A549 (cell line): ENCODE results near the gene PCGF5. TPM values are rescaled to one million over a fixed set of nuclear protein-coding genes. Genes with fewer than 3 reads are reported as not detected.
A peak's percentile ranks its signal among the peaks of the same experiment; 100 is the strongest.

ENCODE experiments used
- ATAC-seq, 2 experiments: fragments of 200-7000 bp in 1 of 2; fragments of >200 bp in 1 of 2; cut with Nextera tagmentation in 1 of 2; cut with Tn5 transposase in 1 of 2; 3 replicates each; pipeline versions ENCODE4 v1.8.0 to v1.9.1; 2018 to 2020; ENCODE audit warnings: mild to moderate bottlenecking in 1 of 2, moderate library complexity in 1 of 2
- CTCF ChIA-PET: fragments of 300-600 bp; sonication (Branson Sonifier 250); formaldehyde crosslinking; extraction: SDS; loops from one replicate; lab custom pipeline; 2021; ENCODE audit warnings: antibody characterized with exemption, inconsistent platforms; lab: Yijun Ruan, JAX
- POLR2A ChIA-PET: fragments of 350-600 bp; formaldehyde crosslinking; extraction: SDS; loops from one replicate; lab custom pipeline; 2021; ENCODE audit warnings: antibody characterized with exemption, inconsistent platforms; lab: Yijun Ruan, JAX
- DNase-seq, 2 experiments: peaks; one replicate each; pipeline versions ENCODE4 v3.0.0 to v3.0.0-alpha.2; 2011 to 2016; ENCODE audit warnings: low read depth in 1 of 2, low spot score in 1 of 2
- FAIRE-seq: peaks from 2 replicates; lab custom pipeline; 2011; peaks lifted over from hg19 to GRCh38; lab: Jason Lieb, UNC
- H3K27ac ChIP-seq, 2 experiments: fragments of >200 bp; sonication (Bioruptor Twin); formaldehyde crosslinking; 3 replicates each; pipeline ENCODE4 v1.5.1; 2016 to 2017
- H3K4me1 ChIP-seq: fragments of >200 bp; sonication (Bioruptor Twin); formaldehyde crosslinking; 3 replicates; pipeline ENCODE4 v1.6.1; 2016
- H3K4me2 ChIP-seq: fragments of >200 bp; sonication (Bioruptor Twin); formaldehyde crosslinking; 3 replicates; pipeline ENCODE4 v1.6.1; 2016
- H3K4me3 ChIP-seq: fragments of >200 bp; sonication (Bioruptor Twin); formaldehyde crosslinking; 3 replicates; pipeline ENCODE4 v1.5.1; 2016
- H3K9me3 ChIP-seq: fragments of >200 bp; sonication (Bioruptor Twin); formaldehyde crosslinking; 3 replicates; pipeline ENCODE4 v1.6.1; 2016
- CBX8 ChIP-seq: fragments of 200-600 bp; sonication (generic); IDR thresholded peaks from 2 replicates; pipeline ENCODE4 v1.6.1; 2016
- CEBPB ChIP-seq, 2 experiments: fragments of >200 bp in 1 of 2; sonication (Bioruptor Twin) in 1 of 2; formaldehyde crosslinking in 1 of 2; IDR thresholded peaks; 2 replicates each; pipeline ENCODE4 v1.6.1; 2012 to 2016
- CHD2 ChIP-seq: fragments of 150-350 bp; IDR thresholded peaks from 2 replicates; pipeline ENCODE4 v1.6.1; 2014; ENCODE audit warnings: low read length; ENCODE audit not compliant: partially characterized antibody
- EHF ChIP-seq: fragments of 250-450 bp; sonication (Bioruptor Pico); IDR thresholded peaks from 2 replicates; pipeline ENCODE4 v1.5.0; 2020; ENCODE audit warnings: mild to moderate bottlenecking
- FOSB ChIP-seq: fragments of 250-450 bp; sonication (Bioruptor Pico); IDR thresholded peaks from 2 replicates; pipeline ENCODE4 v1.5.0; 2020; ENCODE audit warnings: mild to moderate bottlenecking, moderate library complexity
- FOXS1 ChIP-seq: fragments of 250-450 bp; sonication (Bioruptor Pico); IDR thresholded peaks from 2 replicates; pipeline ENCODE4 v1.5.0; 2020; ENCODE audit warnings: mild to moderate bottlenecking, moderate library complexity
- GATA3 ChIP-seq: IDR thresholded peaks from 2 replicates; pipeline ENCODE4 v1.6.1; 2012; ENCODE audit warnings: borderline replicate concordance
- HDAC2 ChIP-seq: fragments of 200-600 bp; sonication (generic); IDR thresholded peaks from 2 replicates; pipeline ENCODE4 v1.6.1; 2016
- HOXB5 ChIP-seq: fragments of 250-450 bp; sonication (Bioruptor Pico); IDR thresholded peaks from 2 replicates; pipeline ENCODE4 v1.5.0; 2020; ENCODE audit warnings: mild to moderate bottlenecking, moderate library complexity
- KDM1A ChIP-seq: fragments of 200-600 bp; sonication (generic); IDR thresholded peaks from 2 replicates; pipeline ENCODE4 v1.6.1; 2016; ENCODE audit warnings: low read depth, mild to moderate bottlenecking
- NFE2L2 ChIP-seq: fragments of 150-350 bp; conservative IDR thresholded peaks from 2 replicates; pipeline ENCODE4 v1.6.1; 2014; ENCODE audit warnings: low read length
- PHF8 ChIP-seq: fragments of 200-600 bp; sonication (generic); IDR thresholded peaks from 2 replicates; pipeline ENCODE4 v1.6.1; 2016; ENCODE audit warnings: low read depth, mild to moderate bottlenecking, antibody characterized with exemption, moderate library complexity, borderline replicate concordance
- POLR2A ChIP-seq: IDR thresholded peaks from 2 replicates; pipeline ENCODE4 v1.6.1; 2012; ENCODE audit warnings: mild to moderate bottlenecking, low read length
- POLR2AphosphoS2 ChIP-seq: conservative IDR thresholded peaks from 2 replicates; pipeline ENCODE4 v1.6.1; 2012; ENCODE audit warnings: low read length, improper control_type of control experiment, inconsistent platforms
- RAD21 ChIP-seq, 2 experiments: fragments of >200 bp in 1 of 2; sonication (Bioruptor Twin) in 1 of 2; formaldehyde crosslinking in 1 of 2; IDR thresholded peaks in 1 of 2; conservative IDR thresholded peaks in 1 of 2; 2 replicates in 1 of 2; 3 replicates in 1 of 2; pipeline ENCODE4 v1.6.1; 2012 to 2018; ENCODE audit warnings: inconsistent platforms in 1 of 2
- RARB ChIP-seq: fragments of 250-450 bp; sonication (Bioruptor Pico); IDR thresholded peaks from 2 replicates; pipeline ENCODE4 v1.8.0; 2021; ENCODE audit warnings: mild to moderate bottlenecking, moderate library complexity
- RFX5 ChIP-seq: fragments of 450-650 bp; IDR thresholded peaks from 2 replicates; pipeline ENCODE4 v1.7.1; 2014; ENCODE audit warnings: antibody characterized with exemption, mild to moderate bottlenecking, moderate library complexity
- TFCP2L1 ChIP-seq: fragments of 250-450 bp; sonication (Bioruptor Pico); IDR thresholded peaks from 2 replicates; pipeline ENCODE4 v1.5.0; 2021; ENCODE audit warnings: mild to moderate bottlenecking
- ZC3H11A ChIP-seq: fragments of 450-650 bp; IDR thresholded peaks from 2 replicates; pipeline ENCODE4 v1.6.1; 2014; ENCODE audit warnings: antibody characterized with exemption, mild to moderate bottlenecking
- ZFP36 ChIP-seq: fragments of 450-650 bp; IDR thresholded peaks from 2 replicates; pipeline ENCODE4 v1.6.1; 2014; ENCODE audit warnings: borderline replicate concordance; ENCODE audit not compliant: partially characterized antibody
- ZSCAN20 ChIP-seq: fragments of 250-450 bp; sonication (Bioruptor Pico); IDR thresholded peaks from 2 replicates; pipeline ENCODE4 v1.8.0; 2022; ENCODE audit warnings: mild to moderate bottlenecking, moderate library complexity
- WGBS: methylation state at CpG from one replicate; pipeline ENCODE4 v1.1.6; 2017; ENCODE audit errors: missing lambda C conversion rate; 5-methylcytosine and 5-hydroxymethylcytosine counted together
- polyA plus RNA-seq, 4 experiments: library from polyadenylated mRNA; depleted of rRNA in 3 of 4; stranded (reverse); fragments of >200 nt; fragmentation: RNase III in 1 of 4; extraction: RNeasy Plus Mini Kit Qiagen cat#74134 plus additional on column Dnase treatment in 1 of 4; gene quantifications; 2 replicates in 3 of 4; 3 replicates in 1 of 4; pipeline ENCODE4 v1.2.3, GENCODE V29; 2011 to 2017
- TF ChIP-seq, protein P1 (sequence below): fragments of >200 bp; sonication (Bioruptor Twin); formaldehyde crosslinking; IDR thresholded peaks from 3 replicates; pipeline ENCODE4 v1.5.1; 2016
- TF ChIP-seq, protein P2 (sequence below): fragments of >200 bp; sonication (Bioruptor Twin); formaldehyde crosslinking; IDR thresholded peaks from 3 replicates; pipeline ENCODE4 v1.6.1; 2016
- TF ChIP-seq, protein P3 (sequence below): IDR thresholded peaks from 2 replicates; pipeline ENCODE4 v1.6.1; 2012; ENCODE audit warnings: low read depth, borderline replicate concordance
- TF ChIP-seq, protein P4 (sequence below): fragments of 250-450 bp; sonication (Bioruptor Pico); IDR thresholded peaks from 2 replicates; pipeline ENCODE4 v1.5.0; 2020; ENCODE audit warnings: low read depth, mild to moderate bottlenecking, moderate library complexity
- TF ChIP-seq, protein P5 (sequence below): IDR thresholded peaks from 2 replicates; pipeline ENCODE4 v1.6.1; 2012

The PCGF5 gene
- polyA plus RNA-seq, 2 of the 4 experiments (the other 2 are of a cell fraction): 28.5 to 39.9 TPM

DNA sequence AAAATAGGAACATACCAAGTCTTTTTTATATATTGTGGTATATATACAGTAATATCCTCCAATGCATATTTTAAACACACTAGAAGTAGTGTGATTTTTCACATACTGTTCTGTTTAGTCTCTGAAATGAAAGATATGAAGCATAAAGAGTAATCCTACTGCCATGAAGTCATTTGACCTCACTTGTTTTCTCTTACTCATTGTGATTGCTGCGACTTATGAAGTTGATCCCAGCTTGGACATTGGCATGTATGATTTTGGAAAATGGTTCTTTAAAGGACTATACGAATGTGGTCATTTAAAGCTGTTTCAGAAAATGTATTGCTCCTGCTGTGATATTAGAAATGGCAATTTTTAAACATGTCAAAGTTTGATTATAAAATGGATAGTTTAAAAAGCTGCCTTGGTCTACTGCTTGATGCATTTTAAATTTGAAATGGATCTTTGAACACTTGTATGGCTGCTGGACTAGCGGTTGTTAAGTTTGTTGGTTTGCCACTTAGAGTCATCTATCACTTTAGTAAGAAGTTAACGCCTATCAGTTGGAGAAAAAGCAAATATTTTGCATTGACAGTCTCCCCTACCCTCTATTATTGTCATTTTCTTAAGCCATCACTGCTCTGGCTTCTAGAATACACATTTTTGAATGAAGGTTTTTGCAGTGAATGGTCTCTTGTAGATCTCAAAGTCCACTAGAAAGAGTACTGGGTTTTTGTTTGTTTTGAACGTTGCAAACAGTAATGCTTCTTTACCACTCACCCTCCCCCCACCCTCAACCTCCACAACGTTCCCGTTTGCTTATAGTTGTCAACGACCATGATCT, 881 bp upstream of the PCGF5 start:
- CTCF ChIA-PET: interaction anchor here (1.1 to 1.3 kb wide), 2 partner anchors 9 to 11 kb away, joined by 3 to 4 read pairs; no protein-coding TSS in a partner anchor
- DNase-seq (no peak), FAIRE-seq (no peak), ATAC-seq (no peak; a peak in 1 of 6 replicates)
- WGBS: 30% methylated on average over 7 of the region's 8 CpGs
- TF ChIP-seq KDM1A (no peak), GATA3 (no peak), RARB (no peak), NFE2L2 (no peak), POLR2A (no peak), ZSCAN20 (CRISPR knock-in tag) (no peak), TFCP2L1 (CRISPR knock-in tag) (no peak), CEBPB (IDR thresholded peaks at IDR 0.05) (no peak), HOXB5 (CRISPR knock-in tag) (no peak), FOXS1 (no peak), ZFP36 (no peak), EHF (no peak), POLR2AphosphoS2 (no peak)
- TF ChIP-seq, protein P1, sequence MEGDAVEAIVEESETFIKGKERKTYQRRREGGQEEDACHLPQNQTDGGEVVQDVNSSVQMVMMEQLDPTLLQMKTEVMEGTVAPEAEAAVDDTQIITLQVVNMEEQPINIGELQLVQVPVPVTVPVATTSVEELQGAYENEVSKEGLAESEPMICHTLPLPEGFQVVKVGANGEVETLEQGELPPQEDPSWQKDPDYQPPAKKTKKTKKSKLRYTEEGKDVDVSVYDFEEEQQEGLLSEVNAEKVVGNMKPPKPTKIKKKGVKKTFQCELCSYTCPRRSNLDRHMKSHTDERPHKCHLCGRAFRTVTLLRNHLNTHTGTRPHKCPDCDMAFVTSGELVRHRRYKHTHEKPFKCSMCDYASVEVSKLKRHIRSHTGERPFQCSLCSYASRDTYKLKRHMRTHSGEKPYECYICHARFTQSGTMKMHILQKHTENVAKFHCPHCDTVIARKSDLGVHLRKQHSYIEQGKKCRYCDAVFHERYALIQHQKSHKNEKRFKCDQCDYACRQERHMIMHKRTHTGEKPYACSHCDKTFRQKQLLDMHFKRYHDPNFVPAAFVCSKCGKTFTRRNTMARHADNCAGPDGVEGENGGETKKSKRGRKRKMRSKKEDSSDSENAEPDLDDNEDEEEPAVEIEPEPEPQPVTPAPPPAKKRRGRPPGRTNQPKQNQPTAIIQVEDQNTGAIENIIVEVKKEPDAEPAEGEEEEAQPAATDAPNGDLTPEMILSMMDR: no peak
- TF ChIP-seq, protein P2, sequence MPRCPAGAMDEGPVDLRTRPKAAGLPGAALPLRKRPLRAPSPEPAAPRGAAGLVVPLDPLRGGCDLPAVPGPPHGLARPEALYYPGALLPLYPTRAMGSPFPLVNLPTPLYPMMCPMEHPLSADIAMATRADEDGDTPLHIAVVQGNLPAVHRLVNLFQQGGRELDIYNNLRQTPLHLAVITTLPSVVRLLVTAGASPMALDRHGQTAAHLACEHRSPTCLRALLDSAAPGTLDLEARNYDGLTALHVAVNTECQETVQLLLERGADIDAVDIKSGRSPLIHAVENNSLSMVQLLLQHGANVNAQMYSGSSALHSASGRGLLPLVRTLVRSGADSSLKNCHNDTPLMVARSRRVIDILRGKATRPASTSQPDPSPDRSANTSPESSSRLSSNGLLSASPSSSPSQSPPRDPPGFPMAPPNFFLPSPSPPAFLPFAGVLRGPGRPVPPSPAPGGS: no peak
- TF ChIP-seq, protein P3, sequence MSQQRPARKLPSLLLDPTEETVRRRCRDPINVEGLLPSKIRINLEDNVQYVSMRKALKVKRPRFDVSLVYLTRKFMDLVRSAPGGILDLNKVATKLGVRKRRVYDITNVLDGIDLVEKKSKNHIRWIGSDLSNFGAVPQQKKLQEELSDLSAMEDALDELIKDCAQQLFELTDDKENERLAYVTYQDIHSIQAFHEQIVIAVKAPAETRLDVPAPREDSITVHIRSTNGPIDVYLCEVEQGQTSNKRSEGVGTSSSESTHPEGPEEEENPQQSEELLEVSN: no peak
- TF ChIP-seq, protein P4, sequence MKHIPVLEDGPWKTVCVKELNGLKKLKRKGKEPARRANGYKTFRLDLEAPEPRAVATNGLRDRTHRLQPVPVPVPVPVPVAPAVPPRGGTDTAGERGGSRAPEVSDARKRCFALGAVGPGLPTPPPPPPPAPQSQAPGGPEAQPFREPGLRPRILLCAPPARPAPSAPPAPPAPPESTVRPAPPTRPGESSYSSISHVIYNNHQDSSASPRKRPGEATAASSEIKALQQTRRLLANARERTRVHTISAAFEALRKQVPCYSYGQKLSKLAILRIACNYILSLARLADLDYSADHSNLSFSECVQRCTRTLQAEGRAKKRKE (CRISPR knock-in tag): no peak
- TF ChIP-seq, protein P5, sequence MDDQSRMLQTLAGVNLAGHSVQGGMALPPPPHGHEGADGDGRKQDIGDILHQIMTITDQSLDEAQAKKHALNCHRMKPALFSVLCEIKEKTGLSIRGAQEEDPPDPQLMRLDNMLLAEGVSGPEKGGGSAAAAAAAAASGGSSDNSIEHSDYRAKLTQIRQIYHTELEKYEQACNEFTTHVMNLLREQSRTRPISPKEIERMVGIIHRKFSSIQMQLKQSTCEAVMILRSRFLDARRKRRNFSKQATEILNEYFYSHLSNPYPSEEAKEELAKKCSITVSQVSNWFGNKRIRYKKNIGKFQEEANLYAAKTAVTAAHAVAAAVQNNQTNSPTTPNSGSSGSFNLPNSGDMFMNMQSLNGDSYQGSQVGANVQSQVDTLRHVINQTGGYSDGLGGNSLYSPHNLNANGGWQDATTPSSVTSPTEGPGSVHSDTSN: no peak
- peak overlapping the region; percentile 75 for H3K4me2 ChIP-seq
- H3K4me1 ChIP-seq: peaks cover 18% of the 10 kb centered on the region; the same call in 2 of the 3 replicates
- POLR2A ChIA-PET: interaction anchor here (1.9 kb wide), 1 partner anchor 56 kb away, joined by 7 read pairs; no protein-coding TSS in a partner anchor
- peak overlapping the region; percentile 37 to 94; a peak in 2 of 6 replicates for H3K27ac ChIP-seq
- peak overlapping the region; percentile 85 for H3K4me3 ChIP-seq
- no peaks in the 10 kb centered on the region for H3K9me3 ChIP-seq

DNA sequence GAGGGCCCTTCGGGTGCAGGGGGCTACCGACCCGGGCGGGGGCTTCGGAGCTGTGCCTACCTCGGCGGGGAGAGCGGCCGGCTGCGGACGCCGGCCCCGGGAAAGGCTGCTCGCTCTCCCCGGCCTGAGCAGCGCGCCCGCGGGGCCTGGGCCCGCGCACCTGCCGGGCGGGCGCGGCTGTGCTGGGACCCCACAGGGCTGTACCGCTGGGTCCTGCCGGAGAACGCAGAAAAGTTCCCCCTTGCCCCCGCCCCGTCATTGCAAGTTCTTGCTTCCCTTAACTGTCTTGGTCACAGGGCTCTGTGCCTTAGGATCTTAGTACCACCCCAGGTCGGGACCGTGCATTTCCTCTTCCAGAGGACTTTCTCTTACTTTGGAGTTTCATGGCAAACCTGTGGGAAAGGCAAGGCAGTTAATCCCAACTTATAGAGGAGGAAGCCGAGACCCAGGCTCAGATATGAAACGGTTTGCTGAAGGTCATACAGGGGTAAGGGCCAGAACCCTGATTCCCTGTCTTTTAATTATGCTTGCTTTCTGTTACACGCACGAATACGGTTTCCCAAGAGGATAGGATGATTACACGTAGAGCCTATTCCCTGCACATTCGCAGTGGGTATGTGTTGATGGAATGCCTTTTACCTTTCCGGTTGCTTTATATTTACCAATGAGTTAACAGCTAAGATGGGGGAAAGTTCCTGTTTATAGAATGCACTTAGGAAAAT, 652 bp downstream of the PCGF5 start:
- CTCF ChIA-PET: interaction anchor here (1.3 kb wide), 1 partner anchor 11 kb away, joined by 4 read pairs; no protein-coding TSS in a partner anchor
- peak; percentile 67 to 77 for ATAC-seq
- FAIRE-seq: no peak
- Histone ChIP-seq H3K4me3 (peak overlapping the region; percentile 85), H3K27ac (peak overlapping the region; percentile 86 to 94), H3K4me1 (peaks cover 18% of the 10 kb centered on the region; the same call in 2 of the 3 replicates), H3K4me2 (peak overlapping the region; percentile 96), H3K9me3 (no peaks in the 10 kb centered on the region)
- no peak for TF ChIP-seq HOXB5 (CRISPR knock-in tag)
- no peak for TF ChIP-seq RFX5
- no peak for TF ChIP-seq RARB
- no peak for TF ChIP-seq FOSB
- TF ChIP-seq CBX8: no peak
- no peak for TF ChIP-seq POLR2AphosphoS2
- no peak for TF ChIP-seq CHD2
- no peak for TF ChIP-seq HDAC2
- no peak for TF ChIP-seq POLR2A
- TF ChIP-seq RAD21 (conservative IDR thresholded peaks at IDR 0.05 in 1 of 2, IDR thresholded peaks at IDR 0.05 in 1 of 2): 0 out of 5 replicates have a peak, but pooled peaks of 1 of the 2 experiments have one; percentile 3
- no peak for TF ChIP-seq CEBPB (IDR thresholded peaks at IDR 0.05)
- peak; percentile 14; the same call in 1 of the 2 replicates for TF ChIP-seq PHF8
- TF ChIP-seq ZC3H11A: 0 out of 2 replicates have a peak, but pooled peaks have one; percentile 6
- POLR2A ChIA-PET: interaction anchor here (1.9 kb wide), 1 partner anchor 58 kb away, joined by 7 read pairs; no protein-coding TSS in a partner anchor
- 8% methylated on average over 22 of the region's 40 CpGs for WGBS
- DNase-seq: peak; percentile 28 to 46
